ENCODE results near the gene CSNK1G1.

CSNK1G1 gene

GRCh38 chr15:64144565-64145281 lies 211.2 kb downstream of the CSNK1G1 start:
- Histone ChIP-seq H3K27ac (no peak overlapping the region), H3K36me3 (ENCODE audit: control insufficient read depth, insufficient read depth, low read length) (no peaks in the 10 kb centered on the region)

DNA sequence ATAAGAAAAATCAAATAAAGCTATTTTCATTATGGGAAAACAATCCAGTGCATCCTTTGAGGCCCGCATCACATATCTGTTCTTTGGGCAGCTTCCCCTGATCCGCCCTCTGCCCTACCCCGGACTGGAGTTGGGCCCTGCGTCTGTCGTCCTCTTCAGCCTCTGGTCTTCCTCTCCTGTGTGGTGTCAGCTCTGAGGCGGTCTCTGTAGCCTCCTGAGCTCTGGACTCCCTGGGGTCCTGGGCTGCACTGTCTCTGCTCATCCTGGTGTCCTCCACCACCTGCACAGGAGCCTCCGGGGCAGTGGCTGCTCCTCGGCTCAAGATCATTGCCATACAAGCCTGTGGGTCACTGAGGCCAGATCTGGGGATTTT lies 211.8 kb downstream of the CSNK1G1 start:
- Histone ChIP-seq H3K4me3 (ENCODE audit: low read depth, low read length) (no peak overlapping the region), H2AFZ (no peak overlapping the region), H3K4me1 (no peaks in the 10 kb centered on the region), H3K27ac (no peak overlapping the region), H3K4me2 (ENCODE audit: low read length) (no peak overlapping the region), H3K9me3 (ENCODE audit: control insufficient read depth, low read length) (no peaks in the 10 kb centered on the region), H3K9ac (no peak overlapping the region), H3K36me3 (ENCODE audit: control insufficient read depth, insufficient read depth, low read length) (no peaks in the 10 kb centered on the region), H3K79me2 (no peaks in the 10 kb centered on the region), H3K27me3 (ENCODE audit: control insufficient read depth, insufficient read depth, low read length) (no peaks in the 10 kb centered on the region)
- TF ChIP-seq, protein P1, sequence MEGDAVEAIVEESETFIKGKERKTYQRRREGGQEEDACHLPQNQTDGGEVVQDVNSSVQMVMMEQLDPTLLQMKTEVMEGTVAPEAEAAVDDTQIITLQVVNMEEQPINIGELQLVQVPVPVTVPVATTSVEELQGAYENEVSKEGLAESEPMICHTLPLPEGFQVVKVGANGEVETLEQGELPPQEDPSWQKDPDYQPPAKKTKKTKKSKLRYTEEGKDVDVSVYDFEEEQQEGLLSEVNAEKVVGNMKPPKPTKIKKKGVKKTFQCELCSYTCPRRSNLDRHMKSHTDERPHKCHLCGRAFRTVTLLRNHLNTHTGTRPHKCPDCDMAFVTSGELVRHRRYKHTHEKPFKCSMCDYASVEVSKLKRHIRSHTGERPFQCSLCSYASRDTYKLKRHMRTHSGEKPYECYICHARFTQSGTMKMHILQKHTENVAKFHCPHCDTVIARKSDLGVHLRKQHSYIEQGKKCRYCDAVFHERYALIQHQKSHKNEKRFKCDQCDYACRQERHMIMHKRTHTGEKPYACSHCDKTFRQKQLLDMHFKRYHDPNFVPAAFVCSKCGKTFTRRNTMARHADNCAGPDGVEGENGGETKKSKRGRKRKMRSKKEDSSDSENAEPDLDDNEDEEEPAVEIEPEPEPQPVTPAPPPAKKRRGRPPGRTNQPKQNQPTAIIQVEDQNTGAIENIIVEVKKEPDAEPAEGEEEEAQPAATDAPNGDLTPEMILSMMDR (IDR thresholded peaks at IDR 0.05): no peak

More at GRCh38 chr15:64144565-64145281, 211.2 kb downstream of the CSNK1G1 start:
- Histone ChIP-seq H3K9ac (no peak overlapping the region), H3K27me3 (ENCODE audit: control insufficient read depth, insufficient read depth, low read length) (no peaks in the 10 kb centered on the region), H3K4me1 (no peaks in the 10 kb centered on the region), H3K4me2 (ENCODE audit: low read length) (no peak overlapping the region), H3K79me2 (no peaks in the 10 kb centered on the region), H3K4me3 (ENCODE audit: low read depth, low read length) (no peak overlapping the region), H2AFZ (no peak overlapping the region), H3K9me3 (ENCODE audit: control insufficient read depth, low read length) (no peaks in the 10 kb centered on the region)
- TF ChIP-seq, protein P1 (IDR thresholded peaks at IDR 0.05): no peak

GRCh38 chr15:64143276-64143675 lies 212.7 kb downstream of the CSNK1G1 start:
- TF ChIP-seq, protein P1 (IDR thresholded peaks at IDR 0.05): no peak
- Histone ChIP-seq H3K4me3 (ENCODE audit: low read depth, low read length) (no peak overlapping the region), H3K9me3 (ENCODE audit: control insufficient read depth, low read length) (no peaks in the 10 kb centered on the region), H3K79me2 (no peaks in the 10 kb centered on the region), H3K4me2 (ENCODE audit: low read length) (no peak overlapping the region), H2AFZ (no peak overlapping the region), H3K27ac (no peak overlapping the region), H3K9ac (no peak overlapping the region), H3K27me3 (ENCODE audit: control insufficient read depth, insufficient read depth, low read length) (no peaks in the 10 kb centered on the region), H3K36me3 (ENCODE audit: control insufficient read depth, insufficient read depth, low read length) (no peaks in the 10 kb centered on the region), H3K4me1 (no peaks in the 10 kb centered on the region)

- TF ChIP-seq, protein P1 (IDR thresholded peaks at IDR 0.05): no peak
- Histone ChIP-seq H3K9me3 (ENCODE audit: control insufficient read depth, low read length) (no peaks in the 10 kb centered on the region), H2AFZ (no peak overlapping the region), H3K79me2 (no peaks in the 10 kb centered on the region), H3K27me3 (ENCODE audit: control insufficient read depth, insufficient read depth, low read length) (no peaks in the 10 kb centered on the region), H3K27ac (no peak overlapping the region), H3K9ac (no peak overlapping the region), H3K4me2 (ENCODE audit: low read length) (no peak overlapping the region), H3K36me3 (ENCODE audit: control insufficient read depth, insufficient read depth, low read length) (no peaks in the 10 kb centered on the region), H3K4me1 (no peaks in the 10 kb centered on the region), H3K4me3 (ENCODE audit: low read depth, low read length) (no peak overlapping the region)
Observed at GRCh38 chr15:64141798-64142512, 214.0 kb downstream of the CSNK1G1 start.
